ENCODE results near the gene WDCP. TPM values are rescaled to one million over a fixed set of nuclear protein-coding genes. Genes with fewer than 3 reads are reported as not detected.

The WDCP gene
- total and polyA plus RNA-seq, 7 donors = 1.2 to 10.0 (median 3.7) TPM

DNA sequence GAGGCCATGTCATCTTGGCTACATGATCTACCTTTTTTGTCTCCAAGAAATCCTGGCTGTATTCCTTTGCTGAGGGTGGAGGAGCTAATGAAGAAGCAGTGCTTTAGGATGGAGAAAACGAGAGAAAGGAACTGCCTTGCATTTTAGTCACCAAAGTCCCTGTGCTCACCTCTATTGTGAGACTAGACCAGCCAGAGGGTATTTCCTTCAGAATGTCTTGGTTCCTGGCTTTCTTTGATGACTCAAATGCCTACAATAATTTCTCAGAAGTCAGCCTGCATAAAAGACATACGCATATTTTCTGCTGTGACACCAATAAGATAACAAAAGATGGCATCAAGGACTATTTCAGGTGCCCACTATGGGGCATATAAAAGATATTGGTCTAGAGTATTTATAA lies 18.1 kb upstream of the WDCP start:
- no peaks in the 10 kb centered on the region for H3K9me3 ChIP-seq
- no peaks in the 10 kb centered on the region for H3K4me1 ChIP-seq
- no peak overlapping the region for H3K27ac ChIP-seq
- H3K4me3 ChIP-seq = no peak overlapping the region
- TF ChIP-seq POLR2A (IDR thresholded peaks at IDR 0.05) (no peak), EP300 (IDR thresholded peaks at IDR 0.05) (no peak), POLR2AphosphoS5 (IDR thresholded peaks at IDR 0.05) (no peak)
- TF ChIP-seq, protein P1, sequence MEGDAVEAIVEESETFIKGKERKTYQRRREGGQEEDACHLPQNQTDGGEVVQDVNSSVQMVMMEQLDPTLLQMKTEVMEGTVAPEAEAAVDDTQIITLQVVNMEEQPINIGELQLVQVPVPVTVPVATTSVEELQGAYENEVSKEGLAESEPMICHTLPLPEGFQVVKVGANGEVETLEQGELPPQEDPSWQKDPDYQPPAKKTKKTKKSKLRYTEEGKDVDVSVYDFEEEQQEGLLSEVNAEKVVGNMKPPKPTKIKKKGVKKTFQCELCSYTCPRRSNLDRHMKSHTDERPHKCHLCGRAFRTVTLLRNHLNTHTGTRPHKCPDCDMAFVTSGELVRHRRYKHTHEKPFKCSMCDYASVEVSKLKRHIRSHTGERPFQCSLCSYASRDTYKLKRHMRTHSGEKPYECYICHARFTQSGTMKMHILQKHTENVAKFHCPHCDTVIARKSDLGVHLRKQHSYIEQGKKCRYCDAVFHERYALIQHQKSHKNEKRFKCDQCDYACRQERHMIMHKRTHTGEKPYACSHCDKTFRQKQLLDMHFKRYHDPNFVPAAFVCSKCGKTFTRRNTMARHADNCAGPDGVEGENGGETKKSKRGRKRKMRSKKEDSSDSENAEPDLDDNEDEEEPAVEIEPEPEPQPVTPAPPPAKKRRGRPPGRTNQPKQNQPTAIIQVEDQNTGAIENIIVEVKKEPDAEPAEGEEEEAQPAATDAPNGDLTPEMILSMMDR (IDR thresholded peaks at IDR 0.05) = no peak
- 78 to 82% methylated on average over 2 of the region's 2 CpGs for WGBS, 2 donors
- H3K27me3 ChIP-seq = no peaks in the 10 kb centered on the region
- intact Hi-C loops (cut with DNase I) = no loop called here
- no peak for DNase-seq
- H3K36me3 ChIP-seq = peaks cover 5 to 50% (median 11%) of the 10 kb centered on the region in 4 donors

DNA sequence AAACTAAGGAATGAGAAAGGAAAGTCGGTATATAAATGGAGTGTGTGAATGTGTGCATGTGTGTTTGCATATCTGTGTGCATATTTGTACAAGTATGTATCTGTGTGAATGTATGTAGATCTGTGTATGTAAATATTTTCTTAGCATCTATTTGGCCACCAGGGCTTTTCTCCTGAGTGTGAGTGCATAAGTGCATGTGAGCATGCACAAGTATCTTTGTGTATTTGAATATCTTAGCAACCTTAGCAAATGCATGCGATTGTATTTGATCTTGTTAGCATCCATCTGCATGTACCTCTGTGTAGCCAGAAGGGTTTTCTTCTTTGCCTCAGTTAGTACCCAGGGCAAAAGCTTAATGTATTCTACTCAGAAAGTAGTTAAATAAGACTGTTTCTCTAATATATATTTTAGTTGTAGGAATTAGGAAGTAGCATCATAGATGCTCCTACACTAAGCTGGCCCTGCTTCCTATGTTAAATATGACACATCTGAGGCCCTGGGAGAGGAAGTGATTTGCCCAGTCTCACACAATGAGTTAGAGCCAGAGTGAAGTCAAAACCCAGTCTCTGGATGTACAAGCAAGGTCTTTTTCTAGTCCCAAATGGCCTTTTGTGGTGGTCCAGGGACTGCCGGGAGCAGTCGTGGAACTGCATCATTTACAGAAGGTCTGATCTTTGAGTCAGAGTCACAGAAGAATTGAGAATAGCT lies 11.5 kb upstream of the WDCP start:
- Histone ChIP-seq H3K27ac (no peak overlapping the region), H3K4me1 (no peaks in the 10 kb centered on the region), H3K4me3 (no peak overlapping the region), H3K9me3 (no peaks in the 10 kb centered on the region), H3K36me3 (no peaks in the 10 kb centered on the region), H3K27me3 (no peaks in the 10 kb centered on the region)
- no peak for TF ChIP-seq POLR2A (IDR thresholded peaks at IDR 0.05)
- TF ChIP-seq POLR2AphosphoS5 (IDR thresholded peaks at IDR 0.05) = no peak
- TF ChIP-seq, protein P1 (IDR thresholded peaks at IDR 0.05) = no peak
- TF ChIP-seq EP300 (IDR thresholded peaks at IDR 0.05) = no peak
- no peak for DNase-seq
- intact Hi-C loops (cut with DNase I) = no loop called here
- 79 to 90% methylated on average over 4 of the region's 4 CpGs for WGBS, 2 donors

DNA sequence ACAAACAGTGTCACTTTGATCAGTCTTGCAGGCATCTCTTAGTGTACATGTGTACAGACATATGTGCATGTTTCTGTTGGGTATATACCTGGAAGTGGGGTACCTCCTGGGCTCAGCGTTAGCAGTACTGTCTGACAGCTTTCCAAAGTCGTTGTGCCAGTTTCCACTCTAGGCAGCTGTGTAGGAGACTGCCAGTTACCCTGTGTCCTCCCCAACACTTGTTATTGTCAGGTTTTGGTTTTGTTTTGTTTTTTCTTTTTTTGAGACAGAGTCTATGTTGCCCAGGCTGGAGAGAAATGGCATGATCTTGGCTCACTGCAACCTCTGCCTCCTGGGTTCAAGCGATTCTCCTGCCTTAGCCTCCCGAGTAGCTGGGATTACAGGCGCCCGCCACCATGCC lies 8.6 kb upstream of the WDCP start:
- WGBS, 2 donors = 88 to 89% methylated on average over 6 of the region's 6 CpGs
- no peak overlapping the region for H3K27ac ChIP-seq
- H3K27me3 ChIP-seq = no peaks in the 10 kb centered on the region
- intact Hi-C loops (cut with DNase I) = no loop called here
- TF ChIP-seq POLR2A (IDR thresholded peaks at IDR 0.05) = no peak
- no peak for TF ChIP-seq POLR2AphosphoS5 (IDR thresholded peaks at IDR 0.05)
- TF ChIP-seq, protein P1 (IDR thresholded peaks at IDR 0.05) = no peak
- no peak for TF ChIP-seq EP300 (IDR thresholded peaks at IDR 0.05)
- H3K9me3 ChIP-seq = no peaks in the 10 kb centered on the region
- H3K4me1 ChIP-seq = peaks cover 0 to under 1% (median 0%) of the 10 kb centered on the region in 4 donors
- no peak overlapping the region for H3K4me3 ChIP-seq
- H3K36me3 ChIP-seq = no peaks in the 10 kb centered on the region
- DNase-seq = no peak

DNA sequence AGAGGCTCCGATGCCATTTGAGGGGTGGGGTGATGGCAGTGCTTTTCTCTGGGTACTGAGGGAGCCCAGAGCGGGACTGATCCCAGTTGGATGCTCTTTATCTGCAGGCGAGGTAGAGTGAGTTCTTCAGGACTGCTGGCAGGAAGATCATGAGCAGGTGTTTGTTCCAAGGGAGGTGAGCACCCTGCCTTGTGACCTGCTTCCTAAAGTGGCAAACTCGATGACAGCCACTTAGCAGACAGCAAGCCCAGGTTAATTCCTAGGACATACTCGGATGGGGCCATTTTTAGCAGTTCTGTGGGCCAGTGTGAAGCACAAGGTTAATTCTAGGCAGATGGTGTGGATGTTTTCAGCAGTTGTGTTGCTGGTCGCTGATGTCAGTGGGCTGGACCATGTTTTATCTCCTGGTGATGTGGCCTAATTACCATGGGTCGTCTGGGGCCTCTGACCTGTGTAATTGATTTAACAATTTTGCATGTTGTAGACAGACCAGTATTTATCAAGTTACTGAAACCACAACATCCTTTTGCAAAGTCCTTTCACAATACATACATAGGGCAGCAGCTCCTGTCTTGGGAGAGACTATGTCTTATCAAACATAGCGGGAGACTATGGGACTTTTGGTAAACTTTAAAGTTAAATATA lies 7.3 kb upstream of the WDCP start:
- H3K36me3 ChIP-seq = no peaks in the 10 kb centered on the region
- no peak for DNase-seq
- no peak for TF ChIP-seq POLR2A (IDR thresholded peaks at IDR 0.05)
- no peak for TF ChIP-seq EP300 (IDR thresholded peaks at IDR 0.05)
- TF ChIP-seq, protein P1 (IDR thresholded peaks at IDR 0.05) = no peak
- TF ChIP-seq POLR2AphosphoS5 (IDR thresholded peaks at IDR 0.05) = no peak
- H3K4me1 ChIP-seq = peaks cover 0 to 13% (median 5%) of the 10 kb centered on the region in 4 donors
- no peak overlapping the region for H3K27ac ChIP-seq
- H3K4me3 ChIP-seq = no peak overlapping the region
- H3K9me3 ChIP-seq = no peaks in the 10 kb centered on the region
- WGBS, 2 donors = 76 to 83% methylated on average over 8 of the region's 8 CpGs
- intact Hi-C loops (cut with DNase I) = no loop called here
- no peaks in the 10 kb centered on the region for H3K27me3 ChIP-seq
